ENCODE results near the gene TCTN3. TPM values are rescaled to one million over a fixed set of nuclear protein-coding genes. Genes with fewer than 3 reads are reported as not detected.
"Not testable (repeated sequence)": the region's sequence is repeated elsewhere in the genome, so short reads cannot be mapped to it uniquely, and the experiment has no call there.

TCTN3 gene, protein sequence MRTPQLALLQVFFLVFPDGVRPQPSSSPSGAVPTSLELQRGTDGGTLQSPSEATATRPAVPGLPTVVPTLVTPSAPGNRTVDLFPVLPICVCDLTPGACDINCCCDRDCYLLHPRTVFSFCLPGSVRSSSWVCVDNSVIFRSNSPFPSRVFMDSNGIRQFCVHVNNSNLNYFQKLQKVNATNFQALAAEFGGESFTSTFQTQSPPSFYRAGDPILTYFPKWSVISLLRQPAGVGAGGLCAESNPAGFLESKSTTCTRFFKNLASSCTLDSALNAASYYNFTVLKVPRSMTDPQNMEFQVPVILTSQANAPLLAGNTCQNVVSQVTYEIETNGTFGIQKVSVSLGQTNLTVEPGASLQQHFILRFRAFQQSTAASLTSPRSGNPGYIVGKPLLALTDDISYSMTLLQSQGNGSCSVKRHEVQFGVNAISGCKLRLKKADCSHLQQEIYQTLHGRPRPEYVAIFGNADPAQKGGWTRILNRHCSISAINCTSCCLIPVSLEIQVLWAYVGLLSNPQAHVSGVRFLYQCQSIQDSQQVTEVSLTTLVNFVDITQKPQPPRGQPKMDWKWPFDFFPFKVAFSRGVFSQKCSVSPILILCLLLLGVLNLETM
- 10 to 100 TPM; 16.2 to 21.4 TPM for total RNA-seq

DNA sequence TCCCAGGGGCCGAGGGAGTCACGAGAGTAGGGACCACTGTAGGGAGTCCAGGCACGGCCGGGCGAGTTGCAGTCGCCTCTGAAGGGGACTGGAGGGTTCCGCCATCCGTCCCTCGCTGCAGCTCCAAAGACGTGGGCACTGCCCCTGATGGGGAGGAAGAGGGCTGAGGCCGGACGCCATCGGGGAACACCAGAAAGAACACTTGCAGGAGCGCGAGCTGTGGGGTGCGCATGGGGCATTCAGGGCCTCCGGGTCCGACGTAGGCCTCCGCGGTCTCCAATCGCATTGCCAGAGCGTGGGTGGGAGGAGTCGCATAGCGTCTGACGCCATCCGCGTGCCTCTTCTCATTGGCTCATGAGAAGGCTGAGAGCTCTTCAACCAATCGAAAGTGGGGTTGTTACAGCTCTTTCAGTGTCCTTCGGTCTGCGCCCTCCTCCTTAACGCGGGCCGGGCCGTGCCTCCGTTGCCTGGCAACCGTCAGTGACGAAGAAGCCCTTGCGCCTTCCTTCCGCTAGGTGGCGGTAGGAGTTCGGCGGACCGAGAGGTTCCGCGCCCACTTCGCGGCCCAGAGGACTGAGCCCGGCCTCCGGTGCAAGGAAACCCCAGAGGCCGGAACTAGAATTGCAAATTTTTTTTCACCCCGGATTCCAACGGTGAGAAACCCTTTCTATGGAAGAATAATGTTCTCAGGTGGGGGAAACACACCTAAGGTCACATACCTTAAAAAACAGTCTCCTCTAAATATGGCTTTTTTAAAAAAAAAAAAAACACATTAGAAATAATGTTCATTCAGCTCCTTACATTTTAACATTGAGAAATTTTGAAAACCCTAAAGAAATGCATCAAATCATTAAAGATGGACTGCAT, at the start of gene TCTN3:
Gene TCTN3 (minus strand): TSS at position 260 of the 867 bp plus-strand sequence. CDS start 28 bp downstream, at position 232.
- Mint-ChIP-seq H3K4me3 (peak within 1 kb of the TSS; percentile 94), H3K4me1 (peaks cover 30% of the 10 kb centered on the region), H3K27ac (peak within 1 kb of the TSS; percentile 88), H3K9me3 (no peaks in the 10 kb centered on the region), H3K27me3 (peaks cover 2% of the 10 kb centered on the region), H3K36me3 (peaks cover 14% of the 10 kb centered on the region)
- POLR2A ChIA-PET = interaction anchor here (0.8 to 3.2 kb wide), 12 partner anchors 23 to 179 kb away, joined by 3 to 17 read pairs (median 4); partner anchors contain the start of genes ALDH18A1 and ENTPD1
- DNase-seq (peak; percentile 91), ATAC-seq (ENCODE audit: low read depth) (peak; percentile 99)

DNA sequence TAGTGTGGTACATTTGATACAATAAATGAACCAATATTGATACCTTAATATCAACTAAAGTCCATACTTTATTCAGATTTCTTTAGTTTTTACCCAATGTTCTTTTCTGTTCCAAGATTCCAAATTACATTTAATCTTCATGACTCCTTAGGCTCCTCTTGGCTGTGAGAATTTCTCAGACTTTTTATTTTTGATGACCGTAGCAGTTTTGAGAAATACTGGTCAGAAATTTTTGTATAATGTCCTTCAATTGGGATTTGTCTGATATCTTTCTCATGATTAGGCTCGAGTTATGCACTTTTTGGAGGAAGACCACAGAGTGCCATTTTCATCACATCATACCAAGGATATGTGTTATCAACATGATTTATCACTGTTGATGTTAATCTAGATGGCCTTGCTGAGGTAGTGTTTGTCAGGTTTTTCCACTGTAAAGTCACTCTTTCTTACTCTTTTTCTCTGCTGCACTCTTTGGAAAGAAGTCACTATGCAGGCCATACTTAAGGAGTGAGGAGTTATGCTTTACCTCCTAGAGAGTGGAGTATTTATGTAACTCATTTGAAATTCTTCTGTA, 49.3 kb upstream of the TCTN3 start:
- POLR2A ChIA-PET = no interaction called here
- peaks cover 8% of the 10 kb centered on the region for H3K27me3 Mint-ChIP-seq
- peaks cover 9% of the 10 kb centered on the region for H3K36me3 Mint-ChIP-seq
- no peak overlapping the region for H3K4me3 Mint-ChIP-seq
- H3K27ac Mint-ChIP-seq = no peak overlapping the region
- H3K9me3 Mint-ChIP-seq = peaks cover 19% of the 10 kb centered on the region
- ATAC-seq (ENCODE audit: low read depth) (no peak), DNase-seq (no peak)
- peaks cover 19% of the 10 kb centered on the region for H3K4me1 Mint-ChIP-seq

DNA sequence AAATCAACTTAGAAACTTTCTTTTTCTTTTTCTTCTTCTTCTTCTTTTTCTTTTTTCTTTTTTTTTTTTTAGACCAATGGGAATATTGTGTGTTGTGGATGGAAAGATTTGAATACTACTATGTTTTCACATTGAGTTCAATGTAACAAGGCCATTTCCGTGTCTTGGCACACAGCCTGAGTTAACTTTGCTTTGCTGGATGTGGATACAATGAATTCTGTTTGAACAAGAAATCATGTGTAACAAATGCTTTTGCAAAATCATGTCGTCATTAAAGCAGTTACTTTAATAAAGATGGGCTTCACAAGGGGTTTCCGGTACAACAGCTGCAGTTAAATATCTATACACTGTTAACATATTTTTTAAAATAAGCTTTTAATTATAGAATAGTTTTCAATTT, 48.8 kb upstream of the TCTN3 start:
- DNase-seq (no peak), ATAC-seq (ENCODE audit: low read depth) (no peak)
- H3K27me3 Mint-ChIP-seq = peaks cover 7% of the 10 kb centered on the region
- H3K27ac Mint-ChIP-seq = peak overlapping the region; percentile 0
- peaks cover 10% of the 10 kb centered on the region for H3K36me3 Mint-ChIP-seq
- POLR2A ChIA-PET = no interaction called here
- peaks cover 21% of the 10 kb centered on the region for H3K4me1 Mint-ChIP-seq
- H3K9me3 Mint-ChIP-seq = peaks cover 19% of the 10 kb centered on the region
- no peak overlapping the region for H3K4me3 Mint-ChIP-seq

DNA sequence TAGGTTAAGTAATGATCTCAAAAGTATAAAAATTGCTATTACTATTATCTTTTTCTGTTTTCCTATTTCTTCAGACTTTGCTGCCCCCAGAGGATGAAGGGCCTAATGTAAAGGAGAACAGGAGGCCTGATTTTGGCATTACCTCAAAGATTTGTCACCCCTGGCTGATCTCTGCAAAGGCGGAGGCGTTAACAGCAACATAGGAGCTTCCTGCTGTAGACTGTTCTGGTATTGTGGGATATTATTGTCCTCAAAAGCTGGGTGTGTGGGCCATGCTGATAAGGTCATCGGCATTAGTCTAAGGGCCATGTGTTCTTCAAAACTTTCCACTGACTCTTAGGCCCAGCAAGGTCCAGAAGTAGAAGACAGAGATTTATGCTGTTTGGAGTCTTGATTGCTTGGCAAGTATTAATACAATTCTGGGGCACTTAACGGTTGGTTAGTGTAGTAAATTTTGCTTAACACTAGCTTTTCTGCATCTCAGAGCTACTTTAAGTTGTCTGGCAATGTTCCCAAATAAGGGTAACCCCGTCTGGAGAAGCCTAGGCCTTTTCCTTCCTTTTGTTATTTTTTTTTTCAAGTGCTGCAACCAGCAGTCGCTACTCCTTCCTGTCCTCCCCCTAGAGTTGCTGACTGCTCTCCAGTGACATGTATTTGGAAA, 48.2 kb upstream of the TCTN3 start:
- ATAC-seq (ENCODE audit: low read depth) (no peak), DNase-seq (no peak)
- no peak overlapping the region for H3K4me3 Mint-ChIP-seq
- H3K4me1 Mint-ChIP-seq = peaks cover 21% of the 10 kb centered on the region
- H3K36me3 Mint-ChIP-seq = peaks cover 8% of the 10 kb centered on the region
- POLR2A ChIA-PET = no interaction called here
- peaks cover 8% of the 10 kb centered on the region for H3K27me3 Mint-ChIP-seq
- peaks cover 14% of the 10 kb centered on the region for H3K9me3 Mint-ChIP-seq
- H3K27ac Mint-ChIP-seq = peak overlapping the region; percentile 0

DNA sequence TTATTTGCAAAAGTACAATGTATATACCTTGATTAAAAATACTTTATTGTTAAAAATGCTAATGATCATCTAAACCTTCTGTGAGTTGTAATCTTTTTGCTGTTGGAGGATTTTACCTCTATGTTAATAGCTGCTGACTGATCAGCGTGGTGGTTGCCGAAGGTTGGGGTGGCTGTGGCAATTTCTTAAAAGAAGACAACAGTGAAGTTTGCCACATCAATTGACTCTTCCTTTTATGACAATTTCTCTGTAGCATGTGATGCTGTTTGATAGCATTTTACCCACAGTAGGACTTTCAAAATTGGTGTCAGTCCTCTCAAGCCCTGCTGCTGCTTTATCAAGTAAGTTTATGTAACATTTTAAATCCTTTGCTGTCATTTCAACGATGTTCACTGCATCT, 45.3 kb upstream of the TCTN3 start:
- peaks cover 3% of the 10 kb centered on the region for H3K36me3 Mint-ChIP-seq
- peaks cover 21% of the 10 kb centered on the region for H3K4me1 Mint-ChIP-seq
- peak overlapping the region; percentile 42 for H3K27ac Mint-ChIP-seq
- H3K4me3 Mint-ChIP-seq = peak overlapping the region; percentile 41
- H3K27me3 Mint-ChIP-seq = peaks cover 21% of the 10 kb centered on the region
- peak; percentile 60 for ATAC-seq (ENCODE audit: low read depth)
- H3K9me3 Mint-ChIP-seq = peaks cover 3% of the 10 kb centered on the region
- POLR2A ChIA-PET = no interaction called here
- no peak for DNase-seq

DNA sequence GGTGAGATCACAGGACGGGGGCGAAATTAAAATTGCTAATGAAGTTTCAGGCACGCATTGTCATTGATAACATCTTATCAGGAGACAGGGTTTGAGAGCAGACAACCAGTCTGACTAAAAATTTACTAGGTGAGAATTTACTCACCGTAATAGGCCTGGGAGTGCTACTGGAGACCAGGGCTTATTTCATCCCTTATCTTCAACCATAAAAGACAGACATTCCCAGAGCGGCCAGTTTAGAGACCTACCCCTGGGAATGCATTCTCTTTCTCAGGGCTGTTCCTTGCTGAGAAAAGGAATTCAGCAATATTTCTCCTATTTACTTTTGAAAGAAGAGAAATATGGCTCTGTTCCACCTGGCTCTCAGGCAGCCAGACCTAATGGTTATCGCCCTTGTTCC, 39.2 kb upstream of the TCTN3 start:
- H3K4me1 Mint-ChIP-seq; ATAC-seq (ENCODE audit: low read depth); H3K4me3 Mint-ChIP-seq; POLR2A ChIA-PET; DNase-seq; H3K27ac Mint-ChIP-seq; H3K36me3 Mint-ChIP-seq: not testable (repeated sequence)
- Mint-ChIP-seq H3K27me3 (peaks cover 44% of the 10 kb centered on the region), H3K9me3 (peaks cover 17% of the 10 kb centered on the region)

DNA sequence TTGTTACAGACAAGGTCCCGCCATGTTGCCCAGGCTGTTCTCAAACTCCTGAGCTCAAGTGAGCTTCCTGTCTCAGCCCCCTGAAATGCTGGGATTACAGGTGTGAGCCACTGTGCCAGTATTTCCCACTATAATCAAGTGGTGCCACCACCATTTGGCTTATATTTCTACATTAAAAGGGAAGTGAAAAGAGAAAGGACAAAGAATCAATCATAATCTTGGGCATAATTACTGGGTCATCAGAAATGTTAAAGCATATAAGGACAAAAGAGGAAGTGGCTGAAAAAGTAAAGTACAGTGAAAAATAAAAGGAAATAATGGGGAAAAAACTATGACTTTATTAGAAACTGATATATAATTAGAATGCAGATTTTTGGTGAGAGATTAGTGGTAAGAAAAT, 36.5 kb upstream of the TCTN3 start:
- H3K27ac Mint-ChIP-seq = no peak overlapping the region
- peaks cover 19% of the 10 kb centered on the region for H3K9me3 Mint-ChIP-seq
- H3K27me3 Mint-ChIP-seq = peaks cover 51% of the 10 kb centered on the region

DNA sequence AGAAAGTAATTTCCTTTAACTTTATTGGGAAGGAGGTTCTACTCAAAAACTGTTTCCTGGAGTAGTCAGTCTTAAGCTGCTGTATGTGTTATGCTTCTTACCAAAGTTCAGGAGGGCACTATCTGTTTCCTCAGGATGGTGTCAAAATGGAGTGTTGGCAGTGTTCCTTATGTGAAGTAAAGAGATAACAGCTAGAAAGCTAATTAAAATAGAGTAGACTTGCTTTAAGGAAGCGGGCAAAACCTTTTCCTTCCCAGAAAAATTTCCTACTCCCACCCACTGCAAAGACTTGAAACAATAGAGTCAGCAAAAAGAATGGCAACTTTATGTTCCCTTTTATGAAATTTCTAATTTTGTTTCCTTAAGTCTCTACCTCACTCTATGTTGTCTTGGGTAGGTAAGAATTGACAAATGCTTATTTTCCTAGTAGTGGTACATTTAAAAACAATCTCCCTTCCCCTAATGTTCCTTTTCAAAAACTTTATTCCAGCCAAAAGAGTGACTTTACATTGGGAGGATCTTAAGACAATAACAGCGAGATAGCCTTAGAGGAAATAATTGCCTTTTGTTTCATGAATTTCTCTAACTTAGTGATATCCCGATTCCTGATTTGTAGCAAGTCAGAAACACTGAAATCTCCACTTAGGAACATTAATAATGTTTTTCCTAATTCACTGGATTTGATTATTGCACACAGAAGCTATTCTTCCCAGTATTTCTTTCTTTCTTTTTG, 35.8 kb upstream of the TCTN3 start:
- peaks cover 46% of the 10 kb centered on the region for H3K27me3 Mint-ChIP-seq
- no peak for DNase-seq
- peaks cover 20% of the 10 kb centered on the region for H3K9me3 Mint-ChIP-seq
- H3K27ac Mint-ChIP-seq = no peak overlapping the region
- POLR2A ChIA-PET = no interaction called here
- no peaks in the 10 kb centered on the region for H3K4me1 Mint-ChIP-seq
- peaks cover 1% of the 10 kb centered on the region for H3K36me3 Mint-ChIP-seq
- H3K4me3 Mint-ChIP-seq = no peak overlapping the region
- no peak for ATAC-seq (ENCODE audit: low read depth)

More for the DNA sequence above, 36.5 kb upstream of the TCTN3 start:
- peaks cover 1% of the 10 kb centered on the region for H3K36me3 Mint-ChIP-seq
- no peak for ATAC-seq (ENCODE audit: low read depth)
- no peak for DNase-seq
- no peak overlapping the region for H3K4me3 Mint-ChIP-seq
- H3K4me1 Mint-ChIP-seq = no peaks in the 10 kb centered on the region
- POLR2A ChIA-PET = no interaction called here

DNA sequence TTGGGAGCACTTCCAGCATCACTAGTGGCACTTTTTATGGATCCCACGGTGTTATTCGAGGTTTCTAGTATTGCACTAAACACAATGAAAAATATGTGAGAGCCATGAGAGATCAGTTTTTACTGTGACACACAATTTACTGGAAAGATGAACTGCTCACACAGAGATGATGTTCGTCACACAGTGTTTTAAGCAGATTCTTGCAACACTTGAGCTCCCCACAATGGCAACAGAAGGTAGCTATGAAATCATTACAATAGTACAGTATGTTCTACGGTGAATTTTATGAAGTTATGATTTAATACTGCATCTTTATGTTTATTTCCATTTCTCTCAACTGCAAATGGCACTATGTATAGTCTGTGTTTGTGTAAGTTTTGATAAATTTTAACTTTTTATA, 34.8 kb upstream of the TCTN3 start:
- ATAC-seq (ENCODE audit: low read depth) = no peak
- POLR2A ChIA-PET = no interaction called here
- no peak for DNase-seq
- Mint-ChIP-seq H3K27me3 (peaks cover 39% of the 10 kb centered on the region), H3K4me1 (no peaks in the 10 kb centered on the region), H3K4me3 (no peak overlapping the region), H3K27ac (no peak overlapping the region), H3K36me3 (peaks cover 1% of the 10 kb centered on the region), H3K9me3 (peaks cover 12% of the 10 kb centered on the region)

DNA sequence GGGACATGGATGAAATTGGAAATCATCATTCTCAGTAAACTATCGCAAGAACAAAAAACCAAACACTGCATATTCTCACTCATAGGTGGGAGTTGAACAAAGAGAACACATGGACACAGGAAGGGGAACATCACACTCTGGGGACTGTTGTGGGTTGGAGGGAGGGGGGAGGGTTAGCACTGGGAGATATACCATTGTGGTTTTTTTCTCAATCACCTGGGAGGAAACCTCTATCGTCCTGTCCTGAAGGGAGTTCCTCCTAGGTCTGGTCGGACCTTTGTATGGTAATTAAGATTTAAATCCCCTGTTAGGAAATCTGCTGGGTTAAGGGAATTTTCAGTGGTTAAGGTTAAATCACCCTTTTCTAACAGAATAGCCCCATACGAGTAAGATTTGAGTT, 28.8 kb upstream of the TCTN3 start:
- H3K36me3 Mint-ChIP-seq, POLR2A ChIA-PET: not testable (repeated sequence)
- peaks cover 12% of the 10 kb centered on the region for H3K9me3 Mint-ChIP-seq

DNA sequence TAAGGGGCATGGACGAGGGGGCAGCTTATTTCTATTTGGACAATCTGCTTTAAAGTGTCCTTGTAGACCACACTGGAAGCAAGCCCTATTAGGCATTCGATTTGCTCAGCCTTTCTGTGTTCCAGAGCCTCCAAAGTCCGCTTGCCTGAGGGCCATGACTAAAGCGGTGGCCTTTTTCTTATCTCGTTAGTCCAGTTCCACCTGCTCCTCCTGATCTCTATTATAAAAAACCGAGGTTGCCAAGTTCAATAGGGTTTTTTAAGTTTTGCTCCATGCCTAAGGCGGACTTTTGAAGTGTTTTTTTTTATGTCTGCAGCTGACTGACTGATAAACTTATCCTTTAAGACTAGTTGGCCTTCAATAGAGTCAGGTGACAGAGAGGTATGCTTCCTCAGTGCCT, 27.0 kb upstream of the TCTN3 start:
- H3K27me3 Mint-ChIP-seq; POLR2A ChIA-PET; H3K4me3 Mint-ChIP-seq; DNase-seq; H3K27ac Mint-ChIP-seq; H3K36me3 Mint-ChIP-seq; ATAC-seq (ENCODE audit: low read depth): not testable (repeated sequence)
- H3K9me3 Mint-ChIP-seq = peaks cover 11% of the 10 kb centered on the region
- H3K4me1 Mint-ChIP-seq = peaks cover 10% of the 10 kb centered on the region

More for the DNA sequence above, 28.8 kb upstream of the TCTN3 start:
- not testable (repeated sequence) for H3K4me3 Mint-ChIP-seq; ATAC-seq (ENCODE audit: low read depth); H3K27ac Mint-ChIP-seq; DNase-seq; H3K4me1 Mint-ChIP-seq
- H3K27me3 Mint-ChIP-seq = peaks cover 20% of the 10 kb centered on the region

DNA sequence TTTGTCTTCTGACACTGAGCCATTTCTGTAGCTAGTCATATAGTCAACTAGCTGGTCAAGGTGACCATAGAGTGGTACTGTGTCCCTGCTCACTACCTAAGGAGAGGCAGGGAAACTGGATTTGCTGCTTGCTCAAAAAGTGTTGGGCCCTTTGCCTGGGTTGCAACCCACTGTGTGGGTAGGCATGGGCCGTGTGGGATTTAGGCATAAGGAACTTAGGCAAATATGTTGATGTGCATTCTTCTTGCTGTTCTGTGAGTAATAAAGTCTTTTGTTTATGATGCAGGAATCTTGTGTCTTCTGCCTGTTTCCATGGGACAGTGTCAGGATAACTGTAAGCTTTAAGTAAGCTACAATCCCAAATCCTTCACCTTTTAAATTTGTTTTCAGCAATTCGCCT, 23.1 kb upstream of the TCTN3 start:
- POLR2A ChIA-PET = no interaction called here
- H3K4me1 Mint-ChIP-seq = peaks cover 4% of the 10 kb centered on the region
- no peak overlapping the region for H3K4me3 Mint-ChIP-seq
- no peak for ATAC-seq (ENCODE audit: low read depth)
- no peaks in the 10 kb centered on the region for H3K36me3 Mint-ChIP-seq
- H3K9me3 Mint-ChIP-seq = no peaks in the 10 kb centered on the region
- no peak overlapping the region for H3K27ac Mint-ChIP-seq
- DNase-seq = no peak
- H3K27me3 Mint-ChIP-seq = peaks cover 2% of the 10 kb centered on the region
